Body of pancreas (tissue), 4 donors: ENCODE results near the gene KLHL24.

Experiments used
- POLR2A ChIP-seq, 3 donors: fragments of 450-650 bp; IDR thresholded peaks; one replicate each; pipeline ENCODE4 v1.6.1; 2016; ENCODE audit warnings: antibody characterized with exemption in 3 of 3, mild to moderate bottlenecking in 2 of 3
- TF ChIP-seq, protein P1 (sequence below), 7 experiments: fragments of 450-650 bp in 4 of 7; fragments of 200-600 bp in 3 of 7; sonication (generic) in 3 of 7; IDR thresholded peaks; one replicate each; pipeline ENCODE4 v1.5.1; 2016 to 2019; ENCODE audit warnings: antibody characterized with exemption in 7 of 7

DNA sequence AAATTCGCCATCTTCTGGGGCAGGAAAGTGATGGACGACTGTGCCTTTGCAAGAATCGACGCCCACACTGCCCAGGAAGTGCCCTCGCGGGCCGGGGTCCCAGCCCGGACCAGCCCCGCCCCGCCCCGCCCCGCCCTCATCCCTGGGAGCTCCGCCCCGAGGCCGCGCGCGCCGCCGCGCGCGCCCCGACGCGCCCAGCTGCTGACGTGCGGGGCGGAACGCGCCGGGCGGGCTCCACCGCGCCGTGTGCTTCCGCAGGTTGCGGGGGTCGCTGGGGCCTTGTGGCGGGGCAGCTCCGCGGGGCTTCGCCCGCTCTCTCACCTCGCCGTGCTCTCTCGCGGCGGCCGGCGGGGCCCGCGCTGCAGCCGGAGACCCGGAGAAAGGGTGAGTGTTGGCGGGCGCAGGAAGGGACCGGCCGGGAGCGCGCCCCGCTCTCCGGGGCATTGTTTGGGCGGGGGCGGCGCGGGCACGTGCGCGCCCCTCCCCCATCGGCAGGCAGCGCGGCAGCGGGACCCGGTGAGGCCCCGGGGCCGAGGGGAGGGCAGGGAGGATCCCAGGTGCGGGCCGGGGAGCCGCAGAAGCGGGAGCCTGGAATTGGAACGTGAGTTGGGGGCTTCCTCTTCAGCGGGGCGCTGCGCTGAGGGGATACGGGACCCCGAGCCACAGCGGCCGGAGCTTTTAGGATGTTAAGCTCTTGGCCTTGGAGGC is 62.3 kb downstream of the KLHL24 start, which contains the start of gene YEATS2:
- TF ChIP-seq, protein P1, sequence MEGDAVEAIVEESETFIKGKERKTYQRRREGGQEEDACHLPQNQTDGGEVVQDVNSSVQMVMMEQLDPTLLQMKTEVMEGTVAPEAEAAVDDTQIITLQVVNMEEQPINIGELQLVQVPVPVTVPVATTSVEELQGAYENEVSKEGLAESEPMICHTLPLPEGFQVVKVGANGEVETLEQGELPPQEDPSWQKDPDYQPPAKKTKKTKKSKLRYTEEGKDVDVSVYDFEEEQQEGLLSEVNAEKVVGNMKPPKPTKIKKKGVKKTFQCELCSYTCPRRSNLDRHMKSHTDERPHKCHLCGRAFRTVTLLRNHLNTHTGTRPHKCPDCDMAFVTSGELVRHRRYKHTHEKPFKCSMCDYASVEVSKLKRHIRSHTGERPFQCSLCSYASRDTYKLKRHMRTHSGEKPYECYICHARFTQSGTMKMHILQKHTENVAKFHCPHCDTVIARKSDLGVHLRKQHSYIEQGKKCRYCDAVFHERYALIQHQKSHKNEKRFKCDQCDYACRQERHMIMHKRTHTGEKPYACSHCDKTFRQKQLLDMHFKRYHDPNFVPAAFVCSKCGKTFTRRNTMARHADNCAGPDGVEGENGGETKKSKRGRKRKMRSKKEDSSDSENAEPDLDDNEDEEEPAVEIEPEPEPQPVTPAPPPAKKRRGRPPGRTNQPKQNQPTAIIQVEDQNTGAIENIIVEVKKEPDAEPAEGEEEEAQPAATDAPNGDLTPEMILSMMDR (IDR thresholded peaks at IDR 0.05) = no peak
- TF ChIP-seq POLR2A (IDR thresholded peaks at IDR 0.05) = peak; percentile 29 to 48 (median 34)
